GM23338 (cell line): Measurements from ENCODE around the gene COG7. TPM values are rescaled to one million over a fixed set of nuclear protein-coding genes. Genes with fewer than 3 reads are reported as not detected.

ENCODE experiments used
- ATAC-seq: fragments of 200-7000 bp; cut with Tn5 transposase; 3 replicates; pipeline ENCODE4 v1.9.1; 2020
- DNase-seq: peaks from one replicate; pipeline ENCODE4 v3.0.0-alpha.2; 2015; ENCODE audit warnings: low spot score
- H2AFZ ChIP-seq: fragments of 200-600 bp; sonication (generic); 2 replicates; pipeline ENCODE4 v1.8.0; 2016; ENCODE audit warnings: antibody characterized with exemption, mild to moderate bottlenecking, moderate library complexity
- H3F3A ChIP-seq: fragments of 200-600 bp; sonication (generic); replicated peaks from 2 replicates; pipeline ENCODE4 v1.8.0; 2017; ENCODE audit warnings: antibody characterized with exemption, mixed run types, low read depth
- H3K27ac ChIP-seq: fragments of 200-600 bp; sonication (generic); 2 replicates; pipeline ENCODE4 v1.6.1; 2016; ENCODE audit warnings: low read depth
- H3K27me3 ChIP-seq: fragments of 200-600 bp; sonication (generic); 2 replicates; pipeline ENCODE4 v1.8.0; 2016; ENCODE audit warnings: mild to moderate bottlenecking, mixed run types, moderate library complexity; ENCODE audit not compliant: insufficient read depth
- H3K36me3 ChIP-seq: fragments of 200-600 bp; sonication (generic); 2 replicates; pipeline ENCODE4 v1.8.0; 2016; ENCODE audit warnings: mild to moderate bottlenecking; ENCODE audit not compliant: insufficient read depth
- H3K4me1 ChIP-seq: fragments of 200-600 bp; sonication (generic); 2 replicates; pipeline ENCODE4 v1.8.0; 2016; ENCODE audit warnings: mild to moderate bottlenecking, moderate library complexity; ENCODE audit not compliant: insufficient read depth
- H3K4me2 ChIP-seq: fragments of 200-600 bp; sonication (generic); 2 replicates; pipeline ENCODE4 v1.7.1; 2017; ENCODE audit warnings: mixed run types
- H3K4me3 ChIP-seq: fragments of 200-600 bp; sonication (generic); 2 replicates; pipeline ENCODE4 v1.6.1; 2016; ENCODE audit warnings: mixed run types
- H3K79me2 ChIP-seq: fragments of 200-600 bp; sonication (generic); replicated peaks from 2 replicates; pipeline ENCODE4 v1.8.0; 2017; ENCODE audit warnings: mild to moderate bottlenecking; ENCODE audit not compliant: insufficient read depth
- H3K9me2 ChIP-seq: fragments of 200-600 bp; sonication (generic); 2 replicates; pipeline ENCODE4 v1.8.0; 2017; ENCODE audit not compliant: insufficient read depth
- H4K20me1 ChIP-seq: fragments of 200-600 bp; sonication (generic); replicated peaks from 2 replicates; pipeline ENCODE4 v1.8.0; 2017; ENCODE audit warnings: mild to moderate bottlenecking; ENCODE audit not compliant: insufficient read depth
- H3K27ac Mint-ChIP-seq: 2 replicates; pipeline ENCODE4 v1.8.0; 2020; ENCODE audit warnings: inconsistent platforms, mild to moderate bottlenecking, moderate library complexity, mixed read lengths
- H3K27me3 Mint-ChIP-seq: 3 replicates; pipeline ENCODE4 v1.8.0; 2022; ENCODE audit warnings: low read depth, mild to moderate bottlenecking, moderate library complexity, mixed read lengths, inconsistent platforms; ENCODE audit not compliant: insufficient read depth, poor library complexity
- H3K36me3 Mint-ChIP-seq: 3 replicates; pipeline ENCODE4 v1.8.0; 2021; ENCODE audit warnings: low read depth, mild to moderate bottlenecking, inconsistent platforms, moderate library complexity, mixed read lengths
- H3K4me1 Mint-ChIP-seq: 3 replicates; pipeline ENCODE4 v1.8.0; 2020; ENCODE audit warnings: mild to moderate bottlenecking, inconsistent platforms, mixed read lengths
- H3K4me3 Mint-ChIP-seq: 3 replicates; pipeline ENCODE4 v1.8.0; 2021; ENCODE audit warnings: moderate library complexity, mild to moderate bottlenecking, inconsistent platforms, mixed read lengths
- H3K9me3 Mint-ChIP-seq: 3 replicates; pipeline ENCODE4 v1.8.0; 2020; ENCODE audit warnings: moderate library complexity, mild to moderate bottlenecking, inconsistent platforms, mixed read lengths
- CREB1 ChIP-seq: fragments of 250-450 bp; sonication (Bioruptor Pico); IDR thresholded peaks from 2 replicates; pipeline ENCODE4 v1.5.0; 2020; ENCODE audit warnings: low read depth, mild to moderate bottlenecking, moderate library complexity
- CTCF ChIP-seq, 2 experiments: fragments of 200-600 bp in 1 of 2; sonication (generic) in 1 of 2; conservative IDR thresholded peaks; 2 replicates each; pipeline versions ENCODE4 v1.5.1 to v1.6.1; 2016 to 2017; ENCODE audit warnings: antibody characterized with exemption in 2 of 2, low read depth in 2 of 2, mild to moderate bottlenecking in 2 of 2, moderate library complexity in 1 of 2
- ETS1 ChIP-seq: IDR thresholded peaks from 2 replicates; pipeline ENCODE4 v1.6.1; 2016; ENCODE audit warnings: antibody characterized with exemption
- EZH2 ChIP-seq: fragments of 200-600 bp; sonication (generic); IDR thresholded peaks from one replicate; pipeline ENCODE4 v1.8.0; 2017; ENCODE audit warnings: antibody characterized with exemption, mild to moderate bottlenecking, low read depth; ENCODE audit not compliant: unreplicated experiment
- EZH2phosphoT487 ChIP-seq: fragments of 200-600 bp; sonication (generic); IDR thresholded peaks from one replicate; pipeline ENCODE4 v1.8.1; 2018; ENCODE audit warnings: antibody characterized with exemption; ENCODE audit not compliant: unreplicated experiment
- JUNB ChIP-seq: IDR thresholded peaks from one replicate; pipeline ENCODE4 v1.6.1; 2016; ENCODE audit warnings: antibody characterized with exemption; ENCODE audit not compliant: unreplicated experiment
- NANOG ChIP-seq: IDR thresholded peaks from 2 replicates; pipeline ENCODE4 v1.6.1; 2016; ENCODE audit warnings: antibody characterized with exemption, borderline replicate concordance
- POLR2AphosphoS5 ChIP-seq: IDR thresholded peaks from 2 replicates; pipeline ENCODE4 v1.6.1; 2016; ENCODE audit warnings: antibody characterized with exemption, low read depth
- REST ChIP-seq: IDR thresholded peaks from one replicate; pipeline ENCODE4 v1.6.1; 2018; ENCODE audit warnings: antibody characterized with exemption; ENCODE audit not compliant: unreplicated experiment
- STAT1 ChIP-seq: IDR thresholded peaks from one replicate; pipeline ENCODE4 v1.6.1; 2016; ENCODE audit warnings: antibody characterized with exemption; ENCODE audit not compliant: unreplicated experiment
- ZNF114 ChIP-seq: fragments of 250-450 bp; sonication (Bioruptor Pico); IDR thresholded peaks from 2 replicates; pipeline ENCODE4 v1.5.0; 2020; ENCODE audit warnings: mild to moderate bottlenecking, moderate library complexity
- ZNF331 ChIP-seq: fragments of 250-450 bp; sonication (Bioruptor Pico); IDR thresholded peaks from 2 replicates; pipeline ENCODE4 v1.5.0; 2020; ENCODE audit warnings: low read depth, mild to moderate bottlenecking, moderate library complexity
- ZNF462 ChIP-seq: fragments of 250-450 bp; sonication (Bioruptor Pico); IDR thresholded peaks from 2 replicates; pipeline ENCODE4 v1.5.0; 2020; ENCODE audit warnings: mild to moderate bottlenecking, moderate library complexity
- polyA plus RNA-seq: library from polyadenylated mRNA; unstranded; fragments of >200 nt; fragmentation: Nextera tagmentation; extraction: Ambion mirVana; gene quantifications from 2 replicates; pipeline ENCODE4 v1.2.1, GENCODE V29; 2016
- total RNA-seq: library from RNA; depleted of rRNA; stranded (reverse); fragments of >200 nt; shearing (Covaris generic); gene quantifications from 2 replicates; pipeline ENCODE4 v1.2.3, GENCODE V29; 2014

COG7 gene
- total and polyA plus RNA-seq, 2 experiments from 2014 or later: 9.2 to 20.0 TPM

- TF ChIP-seq ZNF462 (no peak), EZH2 (no peak), NANOG (no peak)
These were observed 93.8 kb downstream of the COG7 start (continued) for GRCh38 chr16:23359092-23359760.

GRCh38 chr16:23357761-23358290 lies 95.2 kb downstream of the COG7 start:
- Mint-ChIP-seq H3K4me3 (no peak overlapping the region), H3K4me1 (no peaks in the 10 kb centered on the region), H3K27me3 (no peaks in the 10 kb centered on the region), H3K36me3 (no peaks in the 10 kb centered on the region), H3K9me3 (no peaks in the 10 kb centered on the region), H3K27ac (no peak overlapping the region)
- H3F3A ChIP-seq: no peaks in the 10 kb centered on the region
- no peak overlapping the region for H2AFZ ChIP-seq
- H3K4me1 ChIP-seq: no peaks in the 10 kb centered on the region
- no peak for ATAC-seq
- H3K27me3 ChIP-seq: no peaks in the 10 kb centered on the region
- H3K4me3 ChIP-seq: no peak overlapping the region
- H3K79me2 ChIP-seq: no peaks in the 10 kb centered on the region
- no peaks in the 10 kb centered on the region for H3K36me3 ChIP-seq
- H4K20me1 ChIP-seq: no peaks in the 10 kb centered on the region
- H3K9me2 ChIP-seq: no peaks in the 10 kb centered on the region
- no peak for DNase-seq
- no peak overlapping the region for H3K4me2 ChIP-seq
- H3K27ac ChIP-seq: no peak overlapping the region
- TF ChIP-seq STAT1 (no peak), EZH2phosphoT487 (no peak), REST (no peak), EZH2 (no peak), CREB1 (no peak), ZNF331 (CRISPR knock-in tag) (no peak), CTCF (conservative IDR thresholded peaks at IDR 0.05; ENCODE audit: low read depth in 2 of 2) (no peak), ZNF114 (CRISPR knock-in tag) (no peak), JUNB (no peak), ETS1 (no peak), POLR2AphosphoS5 (no peak)
